Measurements from ENCODE around the gene AGPAT1.
"Not testable (repeated sequence)": the region's sequence is repeated elsewhere in the genome, so short reads cannot be mapped to it uniquely, and the experiment has no call there.

The AGPAT1 gene

GRCh38 chr6:32152769-32153563, 22.9 kb downstream of the AGPAT1 start:
- no peak overlapping the region for H3K9ac ChIP-seq (ENCODE audit: low read length)
- H3K36me3 ChIP-seq (ENCODE audit: control insufficient read depth, insufficient read depth, low read length): peaks cover 6% of the 10 kb centered on the region
- peak overlapping the region; percentile 91 for H3K27ac ChIP-seq (ENCODE audit: low read depth, low read length)
- peak overlapping the region; percentile 88 for H3K4me3 ChIP-seq (ENCODE audit: low read length)
- no peaks in the 10 kb centered on the region for H3K27me3 ChIP-seq (ENCODE audit: control insufficient read depth, insufficient read depth, low read length)
- peaks cover 17% of the 10 kb centered on the region for H3K4me1 ChIP-seq (ENCODE audit: control insufficient read depth, insufficient read depth, low read length)

GRCh38 chr6:32151863-32152768, 23.8 kb downstream of the AGPAT1 start, which contains the start of gene PRRT1:
PRRT1 (minus strand) TSS chr6:32151939; CDS start chr6:32151827, 112 bp downstream.
- Histone ChIP-seq H3K27me3 (ENCODE audit: control insufficient read depth, insufficient read depth, low read length) (peaks cover 2% of the 10 kb centered on the region), H3K9ac (ENCODE audit: low read length) (no peak within 1 kb of the TSS), H3K27ac (ENCODE audit: low read depth, low read length) (peak within 1 kb of the TSS; percentile 91), H3K36me3 (ENCODE audit: control insufficient read depth, insufficient read depth, low read length) (peaks cover 2% of the 10 kb centered on the region), H3K4me3 (ENCODE audit: low read length) (peak within 1 kb of the TSS; percentile 88), H3K4me1 (ENCODE audit: control insufficient read depth, insufficient read depth, low read length) (peaks cover 17% of the 10 kb centered on the region)

GRCh38 chr6:32151181-32151862, 24.6 kb downstream of the AGPAT1 start:
- Histone ChIP-seq H3K36me3 (ENCODE audit: control insufficient read depth, insufficient read depth, low read length) (peaks cover 2% of the 10 kb centered on the region), H3K27ac (ENCODE audit: low read depth, low read length) (peak overlapping the region; percentile 15), H3K27me3 (ENCODE audit: control insufficient read depth, insufficient read depth, low read length) (peaks cover 2% of the 10 kb centered on the region), H3K4me1 (ENCODE audit: control insufficient read depth, insufficient read depth, low read length) (peaks cover 17% of the 10 kb centered on the region), H3K4me3 (ENCODE audit: low read length) (peak overlapping the region; percentile 68), H3K9ac (ENCODE audit: low read length) (no peak overlapping the region)

- Histone ChIP-seq H3K4me3 (ENCODE audit: low read length) (peak overlapping the region; percentile 68), H3K27ac (ENCODE audit: low read depth, low read length) (no peak overlapping the region), H3K9ac (ENCODE audit: low read length) (no peak overlapping the region), H3K36me3 (ENCODE audit: control insufficient read depth, insufficient read depth, low read length) (peaks cover 2% of the 10 kb centered on the region), H3K27me3 (ENCODE audit: control insufficient read depth, insufficient read depth, low read length) (peaks cover 2% of the 10 kb centered on the region), H3K4me1 (ENCODE audit: control insufficient read depth, insufficient read depth, low read length) (peaks cover 14% of the 10 kb centered on the region)
Observed at GRCh38 chr6:32149932-32150870, 25.7 kb downstream of the AGPAT1 start.

GRCh38 chr6:32149092-32149755, 26.7 kb downstream of the AGPAT1 start:
- Histone ChIP-seq H3K9ac (ENCODE audit: low read length) (no peak overlapping the region), H3K4me1 (ENCODE audit: control insufficient read depth, insufficient read depth, low read length) (peaks cover 12% of the 10 kb centered on the region), H3K4me3 (ENCODE audit: low read length) (no peak overlapping the region), H3K27me3 (ENCODE audit: control insufficient read depth, insufficient read depth, low read length) (peaks cover 2% of the 10 kb centered on the region), H3K27ac (ENCODE audit: low read depth, low read length) (no peak overlapping the region), H3K36me3 (ENCODE audit: control insufficient read depth, insufficient read depth, low read length) (peaks cover 2% of the 10 kb centered on the region)

- Histone ChIP-seq H3K27ac (ENCODE audit: low read depth, low read length) (no peak overlapping the region), H3K36me3 (ENCODE audit: control insufficient read depth, insufficient read depth, low read length) (peaks cover 2% of the 10 kb centered on the region), H3K4me3 (ENCODE audit: low read length) (peak overlapping the region; percentile 18), H3K4me1 (ENCODE audit: control insufficient read depth, insufficient read depth, low read length) (peaks cover 12% of the 10 kb centered on the region), H3K27me3 (ENCODE audit: control insufficient read depth, insufficient read depth, low read length) (peaks cover 2% of the 10 kb centered on the region), H3K9ac (ENCODE audit: low read length) (no peak overlapping the region)
Observed at GRCh38 chr6:32148289-32149091, 27.4 kb downstream of the AGPAT1 start.

- peaks cover 12% of the 10 kb centered on the region for H3K4me1 ChIP-seq (ENCODE audit: control insufficient read depth, insufficient read depth, low read length)
- H3K9ac ChIP-seq (ENCODE audit: low read length): no peak overlapping the region
- no peak overlapping the region for H3K27ac ChIP-seq (ENCODE audit: low read depth, low read length)
- no peak overlapping the region for H3K4me3 ChIP-seq (ENCODE audit: low read length)
- H3K27me3 ChIP-seq (ENCODE audit: control insufficient read depth, insufficient read depth, low read length): peaks cover 2% of the 10 kb centered on the region
- H3K36me3 ChIP-seq (ENCODE audit: control insufficient read depth, insufficient read depth, low read length): peaks cover 2% of the 10 kb centered on the region
Observed at GRCh38 chr6:32147401-32148132, 28.3 kb downstream of the AGPAT1 start.

- peaks cover 8% of the 10 kb centered on the region for H3K4me1 ChIP-seq (ENCODE audit: control insufficient read depth, insufficient read depth, low read length)
- peaks cover 2% of the 10 kb centered on the region for H3K27me3 ChIP-seq (ENCODE audit: control insufficient read depth, insufficient read depth, low read length)
Observed at GRCh38 chr6:32146687-32147086, 29.2 kb downstream of the AGPAT1 start.

GRCh38 chr6:32146287-32146686, 29.6 kb downstream of the AGPAT1 start:
- Histone ChIP-seq H3K27ac (ENCODE audit: low read depth, low read length) (no peak overlapping the region), H3K4me3 (ENCODE audit: low read length) (no peak overlapping the region), H3K9ac (ENCODE audit: low read length) (no peak overlapping the region), H3K36me3 (ENCODE audit: control insufficient read depth, insufficient read depth, low read length) (peaks cover 2% of the 10 kb centered on the region), H3K27me3 (ENCODE audit: control insufficient read depth, insufficient read depth, low read length) (peaks cover 2% of the 10 kb centered on the region), H3K4me1 (ENCODE audit: control insufficient read depth, insufficient read depth, low read length) (peaks cover 6% of the 10 kb centered on the region)

More at GRCh38 chr6:32146687-32147086, 29.2 kb downstream of the AGPAT1 start:
- no peak overlapping the region for H3K4me3 ChIP-seq (ENCODE audit: low read length)
- no peak overlapping the region for H3K27ac ChIP-seq (ENCODE audit: low read depth, low read length)
- H3K36me3 ChIP-seq (ENCODE audit: control insufficient read depth, insufficient read depth, low read length): peaks cover 2% of the 10 kb centered on the region
- no peak overlapping the region for H3K9ac ChIP-seq (ENCODE audit: low read length)

- not testable (repeated sequence) for H3K9ac ChIP-seq (ENCODE audit: low read length); H3K4me3 ChIP-seq (ENCODE audit: low read length); H3K27ac ChIP-seq (ENCODE audit: low read depth, low read length); H3K4me1 ChIP-seq (ENCODE audit: control insufficient read depth, insufficient read depth, low read length); H3K36me3 ChIP-seq (ENCODE audit: control insufficient read depth, insufficient read depth, low read length); H3K27me3 ChIP-seq (ENCODE audit: control insufficient read depth, insufficient read depth, low read length)
Observed at GRCh38 chr6:32144238-32144637, 31.6 kb downstream of the AGPAT1 start.
